Endothelial cell of umbilical vein (primary cell): ENCODE measurements around the gene JAML. TPM values are rescaled to one million over a fixed set of nuclear protein-coding genes. Genes with fewer than 3 reads are reported as not detected.

Source experiments
- BruUV-seq: library from RNA; stranded (reverse); fragments of 400-500 nt; replicated peaks from 2 replicates; lab custom pipeline; 2021; lab: Mats Ljungman, UMichigan
- CTCF ChIA-PET: fragments of 300-600, 350-600 bp; sonication (Branson Sonifier 250); formaldehyde crosslinking; loops from one replicate; lab custom pipeline; 2021; ENCODE audit warnings: antibody characterized with exemption, inconsistent platforms; lab: Charles Lee
- POLR2A ChIA-PET: fragments of 300-600, 350-600 bp; sonication (Branson Sonifier 250); formaldehyde crosslinking; loops from one replicate; lab custom pipeline; 2021; ENCODE audit warnings: antibody characterized with exemption, inconsistent platforms; lab: Charles Lee
- DNase-seq: peaks from one replicate; pipeline ENCODE4 v3.0.0-alpha.2; 2011; ENCODE audit warnings: low read depth, low spot score
- FAIRE-seq: peaks from 2 replicates; lab custom pipeline; 2011; peaks lifted over from hg19 to GRCh38; lab: Jason Lieb, UNC
- H2AFZ ChIP-seq: 2 replicates; pipeline ENCODE4 v1.6.0; 2012; ENCODE audit warnings: low read depth, low read length, control low read depth, inconsistent platforms
- H3K27ac ChIP-seq: 2 replicates; pipeline ENCODE4 v1.5.1; 2011; ENCODE audit warnings: low read depth, mild to moderate bottlenecking, control low read depth, low read length, moderate library complexity; ENCODE audit not compliant: insufficient read depth
- H3K27me3 ChIP-seq, 2 experiments: 2 replicates each; pipeline versions ENCODE4 v1.6.0 to v1.6.1; 2011; ENCODE audit warnings: low read length in 2 of 2, mixed read lengths in 1 of 2; ENCODE audit not compliant: control insufficient read depth in 2 of 2, insufficient read depth in 2 of 2
- H3K36me3 ChIP-seq, 2 experiments: 2 replicates in 1 of 2; 3 replicates in 1 of 2; pipeline ENCODE4 v1.5.1; 2011; ENCODE audit warnings: low read length in 2 of 2, mild to moderate bottlenecking in 1 of 2, moderate library complexity in 1 of 2; ENCODE audit not compliant: control insufficient read depth in 2 of 2, insufficient read depth in 2 of 2; ENCODE audit errors: extremely low read depth in 1 of 2
- H3K4me1 ChIP-seq: 3 replicates; pipeline ENCODE4 v1.5.1; 2011; ENCODE audit warnings: mild to moderate bottlenecking, low read length; ENCODE audit not compliant: control insufficient read depth, insufficient read depth; ENCODE audit errors: extremely low read depth
- H3K4me2 ChIP-seq: 2 replicates; pipeline ENCODE4 v1.6.1; 2011; ENCODE audit warnings: low read length, control low read depth, mixed read lengths; ENCODE audit not compliant: insufficient read depth
- H3K4me3 ChIP-seq, 3 experiments: fragments of 200-600 bp in 1 of 3; sonication (generic), shearing (Covaris generic) in 1 of 3; replicated peaks in 1 of 3; 2 replicates each; pipeline ENCODE4 v1.5.1; 2011 to 2016; ENCODE audit warnings: control low read depth in 3 of 3, low read length in 3 of 3, mild to moderate bottlenecking in 2 of 3, inconsistent platforms in 1 of 3, low read depth in 1 of 3, moderate library complexity in 1 of 3; ENCODE audit not compliant: insufficient read depth in 1 of 3
- H3K79me2 ChIP-seq: 2 replicates; pipeline ENCODE4 v1.6.0; 2012; ENCODE audit warnings: low read length, inconsistent platforms; ENCODE audit not compliant: control insufficient read depth, insufficient read depth
- H3K9ac ChIP-seq: replicated peaks from 2 replicates; pipeline ENCODE3; 2011; ENCODE audit warnings: low read length, control low read depth; ENCODE audit not compliant: insufficient read depth; ENCODE audit errors: extremely low read depth
- H3K9me1 ChIP-seq: replicated peaks from 3 replicates; pipeline ENCODE4 v1.6.0; 2011; ENCODE audit warnings: mild to moderate bottlenecking, low read length; ENCODE audit not compliant: control insufficient read depth, insufficient read depth; ENCODE audit errors: extremely low read depth
- H3K9me3 ChIP-seq: replicated peaks from 2 replicates; pipeline ENCODE4 v1.5.1; 2012; ENCODE audit warnings: low read length, inconsistent platforms; ENCODE audit not compliant: control insufficient read depth, insufficient read depth
- H4K20me1 ChIP-seq: replicated peaks from 2 replicates; pipeline ENCODE3; 2011; ENCODE audit warnings: mild to moderate bottlenecking, low read length; ENCODE audit not compliant: control insufficient read depth, insufficient read depth; ENCODE audit errors: extremely low read depth
- CTCF ChIP-seq, 2 donors: IDR thresholded peaks; 1 replicate in 1 of 2; 2 replicates in 1 of 2; pipeline ENCODE4 v1.5.1; 2011; ENCODE audit warnings: low read length in 2 of 2, mild to moderate bottlenecking in 2 of 2, moderate library complexity in 2 of 2, control low read depth in 1 of 2, inconsistent platforms in 1 of 2, low read depth in 1 of 2; ENCODE audit not compliant: insufficient read depth in 1 of 2; ENCODE audit errors: extremely low read depth in 1 of 2
- EZH2 ChIP-seq: IDR thresholded peaks from 2 replicates; pipeline ENCODE4 v1.6.1; 2012; ENCODE audit warnings: borderline replicate concordance, low read depth, mild to moderate bottlenecking, moderate library complexity, low read length, inconsistent platforms; ENCODE audit not compliant: severe bottlenecking
- FOS ChIP-seq: IDR thresholded peaks from 2 replicates; pipeline ENCODE4 v1.6.1; 2011; ENCODE audit warnings: mild to moderate bottlenecking, low read length, moderate library complexity, borderline replicate concordance; ENCODE audit not compliant: insufficient read depth
- GATA2 ChIP-seq: IDR thresholded peaks from 2 replicates; pipeline ENCODE4 v1.7.0; 2011; ENCODE audit warnings: low read depth, mild to moderate bottlenecking, moderate library complexity, mixed read lengths, low read length; ENCODE audit not compliant: insufficient read length, insufficient read depth
- JUN ChIP-seq: IDR thresholded peaks from 2 replicates; pipeline ENCODE4 v1.6.1; 2011; ENCODE audit warnings: borderline replicate concordance, low read depth; ENCODE audit not compliant: insufficient read length, insufficient read depth
- MAX ChIP-seq: IDR thresholded peaks from 2 replicates; pipeline ENCODE4 v1.6.1; 2011; ENCODE audit not compliant: insufficient read depth, insufficient read length
- MYC ChIP-seq: IDR thresholded peaks from one replicate; pipeline ENCODE4 v1.6.1; 2011; ENCODE audit warnings: mild to moderate bottlenecking, low read depth, low read length
- POLR2A ChIP-seq: IDR thresholded peaks from 2 replicates; pipeline ENCODE4 v1.6.1; 2012; ENCODE audit warnings: low read depth, mild to moderate bottlenecking, control low read depth, low read length
- POLR2AphosphoS5 ChIP-seq: IDR thresholded peaks from 2 replicates; pipeline ENCODE4 v1.6.1; 2012; ENCODE audit warnings: low read depth, mild to moderate bottlenecking, control low read depth, low read length, moderate library complexity; ENCODE audit not compliant: insufficient read depth
- dilution Hi-C: fragments of 300-500 bp; cut with MboI; formaldehyde crosslinking; loops from one replicate; pipeline ENCODE4 v1.15.0; 2019; ENCODE audit warnings: low sequenced_read_pairs; ENCODE audit not compliant: extremely low pct_ligation_motif_present
- intact Hi-C: fragments of 100-400 bp; cut with micrococcal nuclease; formaldehyde crosslinking; loops from one replicate; pipeline ENCODE4 v1.10.0; 2022
- polyA plus RNA-seq, 4 experiments: library from polyadenylated mRNA; depleted of rRNA in 3 of 4; stranded (reverse) in 3 of 4; unstranded in 1 of 4; fragments of >200 nt; gene quantifications; 2 replicates each; pipeline versions ENCODE4 v1.2.1 to v1.2.3, GENCODE V29; 2011 to 2012; ENCODE audit warnings: missing spikeins in 1 of 4
- total RNA-seq: library from RNA; stranded (reverse); gene quantifications from 2 replicates; pipeline ENCODE4 v1.2.3, GENCODE V29; 2021

Gene JAML
- total and polyA plus RNA-seq, 2 donors (not counting 3 experiments of a cell fraction or from before 2014, with no cell fraction given), result 0.04 to 0.35 TPM

GRCh38 chr11:118198370-118198769 lies 26.4 kb downstream of the JAML start:
- Histone ChIP-seq H4K20me1 (no peaks in the 10 kb centered on the region), H3K9me3 (no peaks in the 10 kb centered on the region), H3K4me3 (no peak overlapping the region), H2AFZ (no peak overlapping the region), H3K79me2 (no peaks in the 10 kb centered on the region), H3K4me1 (no peaks in the 10 kb centered on the region), H3K9ac (no peak overlapping the region), H3K27ac (no peak overlapping the region), H3K9me1 (no peaks in the 10 kb centered on the region), H3K4me2 (no peak overlapping the region), H3K36me3 (no peaks in the 10 kb centered on the region), H3K27me3 (peaks cover 0 to 4% of the 10 kb centered on the region in 2 experiments)
- ChIA-PET CTCF (interaction anchor here (0.6 to 3.8 kb wide), 66 partner anchors 10 to 772 kb away, joined by 3 to 235 read pairs (median 7); partner anchors contain the start of genes CD3D, CD3E, JAML and MPZL2), POLR2A (interaction anchor here (0.6 to 0.7 kb wide), 3 partner anchors 13 to 66 kb away, joined by 3 to 6 read pairs (median 4); partner anchors contain the start of gene MPZL2)
- FAIRE-seq, result peak; percentile 89
- intact Hi-C loops (loop anchor here (1.0 kb wide), 5 partner anchors 31 to 290 kb away; no protein-coding TSS in a partner anchor), dilution Hi-C loops (no loop called here)
- DNase-seq, result peak; percentile 61
- no TSS peak for BruUV-seq
- TF ChIP-seq EZH2 (no peak), CTCF (IDR thresholded peaks at IDR 0.05; ENCODE audit: extremely low read depth in 1 of 2, insufficient read depth in 1 of 2, low read depth in 1 of 2, low read length in 2 of 2) (peak; percentile 81 to 93)

GRCh38 chr11:118194835-118195627 lies 29.8 kb downstream of the JAML start:
- no peak overlapping the region for H3K4me2 ChIP-seq
- H3K9me3 ChIP-seq, result no peaks in the 10 kb centered on the region
- dilution Hi-C loops, result no loop called here
- BruUV-seq, result no TSS peak
- H3K27ac ChIP-seq, result no peak overlapping the region
- no peak for FAIRE-seq
- peaks cover 0 to 4% of the 10 kb centered on the region in 2 experiments for H3K27me3 ChIP-seq
- no peak overlapping the region for H2AFZ ChIP-seq
- no peak overlapping the region for H3K9ac ChIP-seq
- CTCF ChIA-PET, result interaction anchor here (0.8 to 1.2 kb wide), 4 partner anchors 14 to 159 kb away, joined by 3 to 4 read pairs (median 4); no protein-coding TSS in a partner anchor
- no peaks in the 10 kb centered on the region for H4K20me1 ChIP-seq
- H3K4me1 ChIP-seq, result no peaks in the 10 kb centered on the region
- no peaks in the 10 kb centered on the region for H3K36me3 ChIP-seq
- H3K9me1 ChIP-seq, result no peaks in the 10 kb centered on the region
- H3K79me2 ChIP-seq, result no peaks in the 10 kb centered on the region
- TF ChIP-seq EZH2 (no peak), CTCF (IDR thresholded peaks at IDR 0.05; ENCODE audit: extremely low read depth in 1 of 2, insufficient read depth in 1 of 2, low read depth in 1 of 2, low read length in 2 of 2) (no peak), JUN (no peak), POLR2AphosphoS5 (no peak), GATA2 (no peak), MYC (no peak), MAX (no peak), POLR2A (no peak), FOS (no peak)
- intact Hi-C loops, result no loop called here
- POLR2A ChIA-PET, result no interaction called here
- DNase-seq, result peak; percentile 24
- no peak overlapping the region for H3K4me3 ChIP-seq
